Tibial nerve (tissue), 4 donors: Measurements from ENCODE around the gene SBK2. TPM values are rescaled to one million over a fixed set of nuclear protein-coding genes. Genes with fewer than 3 reads are reported as not detected.

Source experiments
- DNase-seq, 2 donors: peaks; one replicate each; pipeline ENCODE4 v3.0.0-alpha.2; 2019; ENCODE audit warnings: low spot score in 2 of 2
- H3K27ac ChIP-seq, 4 donors: fragments of 200-600 bp; sonication (generic) in 3 of 4; one replicate each; pipeline ENCODE4 v1.5.1; 2017 to 2019; ENCODE audit warnings: mild to moderate bottlenecking in 1 of 4
- H3K27me3 ChIP-seq, 2 donors: fragments of 200-600 bp; sonication (generic) in 1 of 2; one replicate each; pipeline versions ENCODE4 v1.5.1 to v1.6.0; 2017 to 2019
- H3K36me3 ChIP-seq, 3 donors: fragments of 200-600 bp; sonication (generic); one replicate each; pipeline ENCODE4 v1.5.1; 2018 to 2019
- H3K4me1 ChIP-seq, 4 donors: fragments of 200-600 bp; sonication (generic) in 3 of 4; one replicate each; pipeline ENCODE4 v1.5.1; 2017 to 2019
- H3K4me3 ChIP-seq, 4 donors: fragments of 200-600 bp; sonication (generic) in 3 of 4; one replicate each; pipeline ENCODE4 v1.5.1; 2017 to 2019; ENCODE audit warnings: mild to moderate bottlenecking in 1 of 4, moderate library complexity in 1 of 4
- H3K9me3 ChIP-seq, 4 donors: fragments of 200-600 bp; sonication (generic) in 3 of 4; one replicate each; pipeline ENCODE4 v1.5.1; 2017 to 2019
- EP300 ChIP-seq, 2 donors: sonication (generic); formaldehyde crosslinking; IDR thresholded peaks; one replicate each; pipeline ENCODE4 v1.6.1; 2017; ENCODE audit warnings: antibody characterized with exemption in 2 of 2, mild to moderate bottlenecking in 1 of 2
- POLR2A ChIP-seq, 2 donors: fragments of 450-650 bp; IDR thresholded peaks; one replicate each; pipeline ENCODE4 v1.6.1; 2017; ENCODE audit warnings: antibody characterized with exemption in 2 of 2, mild to moderate bottlenecking in 2 of 2, moderate library complexity in 2 of 2
- WGBS, 2 donors: methylation state at CpG; one replicate each; pipeline ENCODE4 v1.1.5; 2018; 5-methylcytosine and 5-hydroxymethylcytosine counted together
- total RNA-seq, 4 donors: library from RNA; depleted of rRNA; stranded (reverse); fragments of >200 nt; gene quantifications; one replicate each; pipeline ENCODE4 v1.1.0, GENCODE V29; 2016
- TF ChIP-seq, protein P1 (sequence below), 5 experiments: fragments of 200-600 bp in 3 of 5; fragments of 450-650 bp in 2 of 5; sonication (generic) in 3 of 5; IDR thresholded peaks; one replicate each; pipeline ENCODE4 v1.5.1; 2016 to 2019; ENCODE audit warnings: antibody characterized with exemption in 5 of 5, mild to moderate bottlenecking in 3 of 5, moderate library complexity in 2 of 5

Gene SBK2
- total RNA-seq, 4 donors from 2014 or later = not detected

DNA sequence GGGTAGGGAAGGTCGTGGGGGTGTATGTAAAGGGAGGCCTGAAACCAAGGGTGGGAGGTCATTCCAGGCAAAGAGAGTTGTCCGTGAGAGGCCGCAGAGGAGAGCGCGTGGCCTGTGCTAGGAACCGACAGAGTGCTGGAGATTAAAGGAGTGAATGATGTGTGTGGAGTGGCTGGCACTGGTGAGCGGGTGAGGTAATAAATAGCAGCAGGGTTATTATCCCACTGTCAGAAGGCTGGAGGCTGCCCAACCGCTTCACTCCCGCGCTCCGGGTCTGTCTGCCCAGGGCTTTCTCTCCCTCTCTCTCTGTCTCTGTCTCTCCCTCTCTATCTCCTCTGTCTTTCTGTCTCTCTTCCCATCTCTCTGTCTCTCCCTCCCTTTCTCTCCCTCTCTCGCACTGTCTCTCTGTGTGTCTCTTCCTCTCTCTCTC is 26.3 kb upstream of the SBK2 start:
- Histone ChIP-seq H3K36me3 (no peaks in the 10 kb centered on the region), H3K27me3 (peaks cover 0 to 20% of the 10 kb centered on the region in 2 donors), H3K9me3 (peaks cover 0 to 4% (median 0%) of the 10 kb centered on the region in 4 donors), H3K4me3 (no peak overlapping the region), H3K27ac (no peak overlapping the region), H3K4me1 (no peaks in the 10 kb centered on the region)
- 38 to 39% methylated on average over 12 of the region's 12 CpGs for WGBS, 2 donors
- DNase-seq = no peak
- TF ChIP-seq POLR2A (IDR thresholded peaks at IDR 0.05) = no peak

DNA sequence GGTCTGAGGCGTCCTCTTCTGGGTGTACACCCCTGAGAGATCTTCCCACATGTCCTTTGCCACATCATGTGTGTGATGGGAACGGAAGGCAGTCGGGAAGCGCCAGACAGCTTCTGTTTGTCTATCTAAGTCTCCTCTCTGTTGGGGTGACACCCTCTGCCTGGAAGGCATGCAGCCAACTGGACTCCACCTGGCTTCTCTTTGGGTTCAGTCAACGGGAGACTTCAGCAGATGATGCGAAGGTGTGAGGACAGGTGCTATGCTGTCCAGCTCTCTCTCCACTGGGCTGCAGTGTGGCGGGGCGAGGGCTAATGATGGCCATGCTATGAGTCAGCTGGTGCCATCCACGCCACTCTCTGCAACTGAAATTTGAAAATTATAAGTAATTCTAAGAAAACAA is 22.8 kb upstream of the SBK2 start:
- H3K27me3 ChIP-seq = peaks cover 0 to 9% of the 10 kb centered on the region in 2 donors
- H3K9me3 ChIP-seq = peaks cover 0 to 4% (median 0%) of the 10 kb centered on the region in 4 donors
- no peak for DNase-seq
- H3K27ac ChIP-seq = no peak overlapping the region
- TF ChIP-seq, protein P1, sequence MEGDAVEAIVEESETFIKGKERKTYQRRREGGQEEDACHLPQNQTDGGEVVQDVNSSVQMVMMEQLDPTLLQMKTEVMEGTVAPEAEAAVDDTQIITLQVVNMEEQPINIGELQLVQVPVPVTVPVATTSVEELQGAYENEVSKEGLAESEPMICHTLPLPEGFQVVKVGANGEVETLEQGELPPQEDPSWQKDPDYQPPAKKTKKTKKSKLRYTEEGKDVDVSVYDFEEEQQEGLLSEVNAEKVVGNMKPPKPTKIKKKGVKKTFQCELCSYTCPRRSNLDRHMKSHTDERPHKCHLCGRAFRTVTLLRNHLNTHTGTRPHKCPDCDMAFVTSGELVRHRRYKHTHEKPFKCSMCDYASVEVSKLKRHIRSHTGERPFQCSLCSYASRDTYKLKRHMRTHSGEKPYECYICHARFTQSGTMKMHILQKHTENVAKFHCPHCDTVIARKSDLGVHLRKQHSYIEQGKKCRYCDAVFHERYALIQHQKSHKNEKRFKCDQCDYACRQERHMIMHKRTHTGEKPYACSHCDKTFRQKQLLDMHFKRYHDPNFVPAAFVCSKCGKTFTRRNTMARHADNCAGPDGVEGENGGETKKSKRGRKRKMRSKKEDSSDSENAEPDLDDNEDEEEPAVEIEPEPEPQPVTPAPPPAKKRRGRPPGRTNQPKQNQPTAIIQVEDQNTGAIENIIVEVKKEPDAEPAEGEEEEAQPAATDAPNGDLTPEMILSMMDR (IDR thresholded peaks at IDR 0.05) = no peak
- TF ChIP-seq POLR2A (IDR thresholded peaks at IDR 0.05) (no peak), EP300 (IDR thresholded peaks at IDR 0.05) (no peak)
- H3K4me1 ChIP-seq = no peaks in the 10 kb centered on the region
- H3K4me3 ChIP-seq = no peak overlapping the region
- 80 to 85% methylated on average over 9 of the region's 9 CpGs for WGBS, 2 donors
- no peaks in the 10 kb centered on the region for H3K36me3 ChIP-seq

DNA sequence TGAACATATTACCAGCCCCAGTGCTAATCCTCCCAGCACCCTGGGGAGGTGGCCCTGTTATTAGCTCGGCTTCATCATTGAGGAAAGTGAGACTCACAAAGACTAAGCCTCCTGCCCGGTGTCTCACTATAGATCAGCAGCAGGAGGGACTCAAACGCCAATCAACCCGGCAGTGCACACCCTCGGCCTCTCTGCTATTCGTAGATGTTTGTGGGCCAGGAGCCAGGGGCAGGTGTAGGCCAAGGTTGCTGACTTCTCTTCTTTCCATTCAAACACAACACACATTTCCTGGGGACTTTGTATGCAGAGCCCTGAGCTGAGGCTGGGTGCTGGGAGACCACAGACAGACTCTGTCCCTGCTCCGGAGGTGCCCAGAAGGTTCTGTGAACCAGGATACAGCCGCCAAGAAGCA is 17.8 kb upstream of the SBK2 start:
- Histone ChIP-seq H3K4me3 (no peak overlapping the region), H3K27me3 (peaks cover 0 to 5% of the 10 kb centered on the region in 2 donors), H3K9me3 (no peaks in the 10 kb centered on the region), H3K27ac (no peak overlapping the region), H3K4me1 (peaks cover 0 to 21% (median 4%) of the 10 kb centered on the region in 4 donors), H3K36me3 (no peaks in the 10 kb centered on the region)
- TF ChIP-seq, protein P1 (IDR thresholded peaks at IDR 0.05) = no peak
- TF ChIP-seq POLR2A (IDR thresholded peaks at IDR 0.05) (no peak), EP300 (IDR thresholded peaks at IDR 0.05) (no peak)
- DNase-seq = no peak
- WGBS, 2 donors = 57 to 66% methylated on average over 8 of the region's 8 CpGs

DNA sequence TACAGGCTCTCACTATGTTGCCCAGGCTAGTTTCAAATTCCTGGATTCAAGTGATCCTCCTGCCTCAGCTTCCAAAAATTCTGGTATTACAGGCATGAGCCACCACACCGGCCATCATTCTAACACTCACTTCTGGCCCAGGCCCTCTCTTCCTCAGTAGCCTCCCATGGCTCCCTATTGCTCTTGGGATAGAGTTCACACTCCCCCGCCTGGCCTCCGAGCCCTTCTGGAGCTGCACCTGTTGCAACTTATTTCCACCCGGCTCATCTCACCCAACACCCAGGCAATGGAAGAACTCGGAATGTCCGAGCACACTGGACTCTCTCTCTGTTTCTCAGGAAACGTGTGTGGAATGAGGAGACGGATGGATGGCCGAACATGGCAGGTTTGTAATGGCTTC is 17.4 kb upstream of the SBK2 start:
- peaks cover 0 to 10% of the 10 kb centered on the region in 2 donors for H3K27me3 ChIP-seq
- H3K4me3 ChIP-seq = no peak overlapping the region
- DNase-seq = no peak
- TF ChIP-seq, protein P1 (IDR thresholded peaks at IDR 0.05) = no peak
- TF ChIP-seq POLR2A (IDR thresholded peaks at IDR 0.05) = no peak
- no peak for TF ChIP-seq EP300 (IDR thresholded peaks at IDR 0.05)
- H3K9me3 ChIP-seq = no peaks in the 10 kb centered on the region
- WGBS, 2 donors = 82 to 85% methylated on average over 9 of the region's 9 CpGs
- no peaks in the 10 kb centered on the region for H3K36me3 ChIP-seq
- H3K27ac ChIP-seq = no peak overlapping the region
- H3K4me1 ChIP-seq = peaks cover 0 to 24% (median 4%) of the 10 kb centered on the region in 4 donors

DNA sequence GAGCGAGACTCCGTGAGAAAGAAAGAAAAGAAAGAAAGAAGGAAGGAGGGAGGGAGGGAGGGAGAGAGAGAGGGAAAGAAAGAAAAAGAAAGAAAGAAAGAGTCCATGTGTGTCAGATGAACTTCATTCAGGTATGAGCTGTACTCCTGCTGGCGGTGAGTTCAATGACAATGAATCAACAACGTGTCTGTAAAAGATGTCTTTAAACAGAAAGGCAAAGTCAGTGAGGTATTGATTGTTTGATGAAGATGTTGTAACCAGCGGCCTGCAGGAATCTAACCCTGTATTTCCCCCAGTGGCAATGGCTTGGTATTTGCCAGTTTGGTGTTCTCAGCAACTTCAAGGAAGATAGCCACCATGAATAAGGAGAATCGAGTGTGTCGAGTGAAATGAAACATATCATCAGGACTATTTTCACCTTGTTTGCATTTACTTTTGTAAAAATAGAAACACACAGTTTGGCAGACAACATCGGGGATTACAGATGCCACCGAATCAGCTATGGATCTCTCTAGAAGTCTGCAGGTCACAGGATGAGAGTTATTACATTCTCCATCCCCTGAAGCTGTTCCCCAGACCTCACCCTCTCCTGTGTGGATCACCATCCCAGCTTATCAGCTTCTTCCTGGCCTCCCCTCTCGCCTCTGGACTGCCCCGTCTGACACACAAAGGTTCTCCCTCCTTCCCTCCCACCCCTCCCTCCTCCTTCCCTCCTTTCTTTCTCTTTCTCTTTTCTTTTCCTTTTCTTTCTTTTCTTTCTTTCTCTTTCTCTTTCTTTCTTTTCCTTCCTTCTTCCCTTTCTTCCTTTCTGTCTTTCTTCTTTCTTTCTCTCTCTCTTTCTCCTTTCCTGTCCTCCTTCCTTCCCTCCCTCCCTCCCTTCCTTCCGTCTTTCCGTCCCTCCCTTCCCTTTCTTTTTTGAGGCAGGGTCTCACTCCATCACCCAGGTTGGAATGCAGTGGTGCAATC is 16.6 kb upstream of the SBK2 start:
- H3K27me3 ChIP-seq = peaks cover 0 to 16% of the 10 kb centered on the region in 2 donors
- 50 to 53% methylated on average over 13 of the region's 13 CpGs for WGBS, 2 donors

More for the DNA sequence above, 16.6 kb upstream of the SBK2 start:
- TF ChIP-seq POLR2A (IDR thresholded peaks at IDR 0.05) (no peak), EP300 (IDR thresholded peaks at IDR 0.05) (no peak)
- TF ChIP-seq, protein P1 (IDR thresholded peaks at IDR 0.05) = no peak
- Histone ChIP-seq H3K4me3 (no peak overlapping the region), H3K9me3 (no peaks in the 10 kb centered on the region), H3K4me1 (peaks cover 0 to 24% (median 4%) of the 10 kb centered on the region in 4 donors), H3K27ac (peak overlapping the region in 1 of 4 donors; percentile 19), H3K36me3 (no peaks in the 10 kb centered on the region)
- DNase-seq = no peak
